ENCODE measurements around the gene SAMD9. TPM values are rescaled to one million over a fixed set of nuclear protein-coding genes. Genes with fewer than 3 reads are reported as not detected.

The SAMD9 gene
- 7.0 and 12.1 TPM in 2 replicates for total RNA-seq (2021)
- percentile 79 among the genes with signal in this experiment for Bru-seq, nascent RNA
- percentile 92 among the genes with signal in this experiment for BruChase-seq, experiment 1, labeled RNA remaining after a 2-hour chase
- BruChase-seq, experiment 2, labeled RNA remaining after a 6-hour chase = percentile 91 among the genes with signal in this experiment
- long read RNA-seq, full-length matches to known transcripts = 2 of 8 reads
- long read RNA-seq, partial matches to known transcripts = 2 of 8 reads
- long read RNA-seq, other reads (novel, unspliced or antisense) = 4 of 8 reads

DNA sequence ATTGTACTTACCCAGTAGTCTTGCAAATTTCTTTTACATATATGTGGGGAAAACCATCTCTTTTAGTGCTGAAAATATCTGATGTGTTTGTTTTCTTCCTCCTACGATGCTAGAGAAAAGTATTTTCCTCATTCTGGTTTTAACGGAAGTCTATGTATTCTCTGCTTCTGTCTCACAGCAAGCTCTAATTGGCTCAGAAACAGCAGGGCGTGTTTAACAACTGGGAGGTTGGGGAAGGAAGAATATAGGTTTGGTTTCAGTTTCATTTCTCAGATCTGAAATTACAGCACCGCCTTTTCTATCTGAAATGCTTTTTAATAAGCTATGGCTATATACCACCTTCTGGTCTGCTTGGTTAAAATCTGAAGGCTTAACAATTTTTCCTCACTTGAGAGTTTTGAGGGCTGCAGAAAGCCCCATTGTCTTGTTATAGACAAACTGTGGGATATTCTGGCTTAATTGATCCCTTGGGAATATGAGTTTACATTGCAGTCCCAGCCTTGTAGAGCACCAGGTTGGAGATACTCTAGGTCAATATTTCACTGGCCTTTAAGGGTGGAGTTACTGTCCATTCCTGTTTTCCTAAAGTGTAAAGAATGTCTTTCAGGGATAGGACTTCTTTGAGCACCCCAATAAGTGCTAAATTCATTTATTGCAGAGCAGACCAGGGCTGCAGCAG, at the start of gene SAMD9:
Gene SAMD9 (minus strand): TSS at position 128 of the 679 bp plus-strand sequence. CDS start 11,882 bp downstream, outside the sequence.
- Histone ChIP-seq H3F3A (ENCODE audit: insufficient read depth, low read depth) (peaks cover 24% of the 10 kb centered on the region), H3K4me1 (replicated peaks; ENCODE audit: insufficient read depth) (peaks cover 57% of the 10 kb centered on the region), H3K36me3 (ENCODE audit: low read depth) (no peaks in the 10 kb centered on the region), H3K4me3 (peak within 1 kb of the TSS; percentile 48; the same call in 1 of the 2 replicates), H3K4me2 (peak within 1 kb of the TSS; percentile 82), H3K27ac (peak within 1 kb of the TSS; percentile 95), H3K79me2 (ENCODE audit: low read depth) (0 out of 2 replicates have a peak, but pooled peaks cover 5% of the 10 kb centered on the region), H3K9me3 (ENCODE audit: insufficient read depth, low read depth) (peaks cover 16% of the 10 kb centered on the region; the same call in 1 of the 2 replicates), H4K20me1 (ENCODE audit: insufficient read depth) (no peaks in the 10 kb centered on the region), H2AFZ (peak within 1 kb of the TSS; percentile 82), H3K9me2 (ENCODE audit: insufficient read depth) (no peaks in the 10 kb centered on the region), H3K27me3 (ENCODE audit: insufficient read depth, low read depth) (no peaks in the 10 kb centered on the region)
- DNase-seq = peak; percentile 44 to 79
- POLR2A ChIA-PET (ENCODE audit: unreplicated experiment) = interaction anchor here (0.5 to 1.0 kb wide), 6 partner anchors 11 to 984 kb away, joined by 3 to 5 read pairs (median 4); partner anchors contain the start of genes CDK6 and CYP51A1
- CTCF ChIA-PET = no interaction called here
- BruUV-seq (replicated peaks) = no TSS peak
- intact Hi-C loops (cut with micrococcal nuclease; ENCODE audit: unreplicated experiment) = loop anchor here (1.0 to 10.0 kb wide), 7 partner anchors 29 to 353 kb away; partner anchors contain the start of gene VPS50
- no peak for TF ChIP-seq EZH2 (IDR thresholded peaks at IDR 0.05; ENCODE audit: low read depth)
- TF ChIP-seq, protein P1, sequence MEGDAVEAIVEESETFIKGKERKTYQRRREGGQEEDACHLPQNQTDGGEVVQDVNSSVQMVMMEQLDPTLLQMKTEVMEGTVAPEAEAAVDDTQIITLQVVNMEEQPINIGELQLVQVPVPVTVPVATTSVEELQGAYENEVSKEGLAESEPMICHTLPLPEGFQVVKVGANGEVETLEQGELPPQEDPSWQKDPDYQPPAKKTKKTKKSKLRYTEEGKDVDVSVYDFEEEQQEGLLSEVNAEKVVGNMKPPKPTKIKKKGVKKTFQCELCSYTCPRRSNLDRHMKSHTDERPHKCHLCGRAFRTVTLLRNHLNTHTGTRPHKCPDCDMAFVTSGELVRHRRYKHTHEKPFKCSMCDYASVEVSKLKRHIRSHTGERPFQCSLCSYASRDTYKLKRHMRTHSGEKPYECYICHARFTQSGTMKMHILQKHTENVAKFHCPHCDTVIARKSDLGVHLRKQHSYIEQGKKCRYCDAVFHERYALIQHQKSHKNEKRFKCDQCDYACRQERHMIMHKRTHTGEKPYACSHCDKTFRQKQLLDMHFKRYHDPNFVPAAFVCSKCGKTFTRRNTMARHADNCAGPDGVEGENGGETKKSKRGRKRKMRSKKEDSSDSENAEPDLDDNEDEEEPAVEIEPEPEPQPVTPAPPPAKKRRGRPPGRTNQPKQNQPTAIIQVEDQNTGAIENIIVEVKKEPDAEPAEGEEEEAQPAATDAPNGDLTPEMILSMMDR (conservative IDR thresholded peaks at IDR 0.05) = no peak

DNA sequence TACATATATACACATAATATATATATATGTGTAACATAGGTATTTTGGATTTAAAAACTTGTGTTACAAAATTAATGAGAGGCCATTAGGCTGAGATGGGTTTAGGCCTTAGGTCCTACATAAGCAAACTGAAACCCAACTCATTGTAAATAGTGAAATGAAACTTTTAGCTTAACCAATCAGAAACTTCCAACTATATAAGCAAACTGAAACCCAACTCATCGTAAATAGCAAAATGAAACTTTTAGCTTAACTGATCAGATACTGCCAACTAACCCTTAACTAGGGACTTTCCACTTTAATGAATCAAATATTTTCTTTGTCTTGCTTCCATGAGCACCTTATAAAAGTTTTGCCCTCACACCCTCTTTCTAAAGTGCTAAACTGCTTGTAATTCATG, 47.7 kb upstream of the SAMD9 start:
- no peaks in the 10 kb centered on the region for H3K36me3 ChIP-seq (ENCODE audit: low read depth)
- no peak overlapping the region for H3K4me2 ChIP-seq
- no peaks in the 10 kb centered on the region for H3K79me2 ChIP-seq (ENCODE audit: low read depth)
- no peak overlapping the region for H3K27ac ChIP-seq
- ChIA-PET CTCF (no interaction called here), POLR2A (ENCODE audit: unreplicated experiment) (no interaction called here)
- peaks cover 14% of the 10 kb centered on the region; the same call in 1 of the 2 replicates for H3K4me1 ChIP-seq (replicated peaks; ENCODE audit: insufficient read depth)
- no peak overlapping the region for H2AFZ ChIP-seq
- no peaks in the 10 kb centered on the region for H4K20me1 ChIP-seq (ENCODE audit: insufficient read depth)
- no TSS peak for BruUV-seq (replicated peaks)
- TF ChIP-seq, protein P1 (conservative IDR thresholded peaks at IDR 0.05) = no peak
- TF ChIP-seq EZH2 (IDR thresholded peaks at IDR 0.05; ENCODE audit: low read depth) = no peak
- no peak overlapping the region for H3K4me3 ChIP-seq
- intact Hi-C loops (cut with micrococcal nuclease; ENCODE audit: unreplicated experiment) = no loop called here
- no peaks in the 10 kb centered on the region for H3F3A ChIP-seq (ENCODE audit: insufficient read depth, low read depth)
- no peaks in the 10 kb centered on the region for H3K27me3 ChIP-seq (ENCODE audit: insufficient read depth, low read depth)
- H3K9me2 ChIP-seq (ENCODE audit: insufficient read depth) = no peaks in the 10 kb centered on the region
- H3K9me3 ChIP-seq (ENCODE audit: insufficient read depth, low read depth) = no peaks in the 10 kb centered on the region; the same call in 1 of the 2 replicates
- no peak for DNase-seq

- no peaks in the 10 kb centered on the region for H3K27me3 ChIP-seq (ENCODE audit: insufficient read depth, low read depth)
- CTCF ChIA-PET = no interaction called here
- BruUV-seq (replicated peaks) = no TSS peak
These were observed 47.0 kb upstream of the SAMD9 start for GRCh38 chr7:93164766-93165165.

More at GRCh38 chr7:93164766-93165165, 47.0 kb upstream of the SAMD9 start:
- Histone ChIP-seq H3K9me3 (ENCODE audit: insufficient read depth, low read depth) (no peaks in the 10 kb centered on the region; the same call in 1 of the 2 replicates), H4K20me1 (ENCODE audit: insufficient read depth) (no peaks in the 10 kb centered on the region), H3K4me2 (no peak overlapping the region), H3K36me3 (ENCODE audit: low read depth) (no peaks in the 10 kb centered on the region), H3K4me3 (no peak overlapping the region), H3K9me2 (ENCODE audit: insufficient read depth) (no peaks in the 10 kb centered on the region), H3K27ac (no peak overlapping the region), H3F3A (ENCODE audit: insufficient read depth, low read depth) (no peaks in the 10 kb centered on the region), H3K79me2 (ENCODE audit: low read depth) (no peaks in the 10 kb centered on the region), H3K4me1 (replicated peaks; ENCODE audit: insufficient read depth) (peaks cover 20% of the 10 kb centered on the region; the same call in 1 of the 2 replicates), H2AFZ (no peak overlapping the region)
- POLR2A ChIA-PET (ENCODE audit: unreplicated experiment) = no interaction called here
- TF ChIP-seq, protein P1 (conservative IDR thresholded peaks at IDR 0.05) = no peak
- TF ChIP-seq EZH2 (IDR thresholded peaks at IDR 0.05; ENCODE audit: low read depth) = no peak
- no peak for DNase-seq
- intact Hi-C loops (cut with micrococcal nuclease; ENCODE audit: unreplicated experiment) = loop anchor here (5.0 kb wide), 1 partner anchor 47 kb away; the partner anchor contains the start of gene SAMD9
